Measurements from ENCODE around the gene SALL4.

- TF ChIP-seq CTCF (IDR thresholded peaks at IDR 0.05) (no peak), POLR2A (IDR thresholded peaks at IDR 0.05) (no peak), POLR2AphosphoS5 (IDR thresholded peaks at IDR 0.05) (no peak), EP300 (IDR thresholded peaks at IDR 0.05) (no peak)
These were observed 45.7 kb downstream of the SALL4 start for GRCh38 chr20:51756653-51757052.
